Measurements from ENCODE around the gene ZNF300.

DNA sequence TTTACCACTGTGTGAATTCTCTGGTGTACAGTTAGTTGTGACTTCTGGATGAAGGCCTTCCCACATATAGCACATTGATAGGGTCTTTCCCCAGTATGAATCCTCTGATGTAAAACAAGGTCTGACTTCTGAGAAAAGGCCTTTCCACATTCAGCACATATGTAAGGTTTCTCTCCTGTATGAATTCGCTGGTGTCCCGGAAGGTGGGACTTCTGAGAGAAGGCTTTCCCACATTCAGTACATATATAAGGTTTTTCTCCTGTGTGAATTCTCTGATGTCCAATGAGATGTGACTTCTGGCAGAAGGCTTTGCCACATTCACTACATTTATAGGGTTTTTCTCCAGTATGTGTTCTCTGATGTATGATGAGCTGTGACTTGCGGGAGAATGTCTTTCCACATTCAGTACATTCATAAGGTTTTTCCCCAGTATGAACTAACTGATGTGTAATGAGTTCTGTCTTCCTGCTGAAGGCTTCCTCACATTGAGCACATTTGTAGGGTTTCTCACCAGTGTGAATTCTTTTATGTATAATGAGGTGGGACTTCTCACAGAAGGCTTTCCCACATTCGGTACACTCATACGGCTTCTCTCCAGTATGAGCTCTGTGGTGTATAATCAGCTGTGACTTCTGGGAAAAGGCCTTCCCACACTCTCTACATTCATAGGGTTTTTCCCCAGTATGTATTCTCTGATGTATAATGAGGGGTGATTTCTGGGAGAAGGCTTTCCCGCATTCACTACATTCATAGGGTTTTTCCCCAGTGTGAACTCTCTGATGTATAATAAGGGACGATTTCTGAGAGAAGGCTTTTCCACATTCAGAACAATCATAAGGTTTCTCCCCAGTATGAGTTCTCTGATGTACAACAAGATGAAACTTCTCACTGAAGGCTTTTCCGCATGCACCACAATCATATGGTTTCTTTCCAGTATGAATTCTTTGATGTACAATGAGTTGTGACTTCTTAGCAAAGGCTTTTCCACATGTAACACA lies 9.1 kb downstream of the ZNF300 start:
- TF ChIP-seq YY1 (IDR thresholded peaks at IDR 0.05; ENCODE audit: low read depth) (no peak), FOXM1 (IDR thresholded peaks at IDR 0.05; ENCODE audit: borderline replicate concordance, low read depth) (no peak), EGR1 (IDR thresholded peaks at IDR 0.05) (no peak), RAD21 (IDR thresholded peaks at IDR 0.05; ENCODE audit: low read depth) (no peak), ZBTB7A (IDR thresholded peaks at IDR 0.05; ENCODE audit: low read depth) (no peak), CREB1 (IDR thresholded peaks at IDR 0.05; ENCODE audit: low read depth) (no peak), EP300 (IDR thresholded peaks at IDR 0.05; ENCODE audit: borderline replicate concordance) (no peak)
- TF ChIP-seq, protein P1, sequence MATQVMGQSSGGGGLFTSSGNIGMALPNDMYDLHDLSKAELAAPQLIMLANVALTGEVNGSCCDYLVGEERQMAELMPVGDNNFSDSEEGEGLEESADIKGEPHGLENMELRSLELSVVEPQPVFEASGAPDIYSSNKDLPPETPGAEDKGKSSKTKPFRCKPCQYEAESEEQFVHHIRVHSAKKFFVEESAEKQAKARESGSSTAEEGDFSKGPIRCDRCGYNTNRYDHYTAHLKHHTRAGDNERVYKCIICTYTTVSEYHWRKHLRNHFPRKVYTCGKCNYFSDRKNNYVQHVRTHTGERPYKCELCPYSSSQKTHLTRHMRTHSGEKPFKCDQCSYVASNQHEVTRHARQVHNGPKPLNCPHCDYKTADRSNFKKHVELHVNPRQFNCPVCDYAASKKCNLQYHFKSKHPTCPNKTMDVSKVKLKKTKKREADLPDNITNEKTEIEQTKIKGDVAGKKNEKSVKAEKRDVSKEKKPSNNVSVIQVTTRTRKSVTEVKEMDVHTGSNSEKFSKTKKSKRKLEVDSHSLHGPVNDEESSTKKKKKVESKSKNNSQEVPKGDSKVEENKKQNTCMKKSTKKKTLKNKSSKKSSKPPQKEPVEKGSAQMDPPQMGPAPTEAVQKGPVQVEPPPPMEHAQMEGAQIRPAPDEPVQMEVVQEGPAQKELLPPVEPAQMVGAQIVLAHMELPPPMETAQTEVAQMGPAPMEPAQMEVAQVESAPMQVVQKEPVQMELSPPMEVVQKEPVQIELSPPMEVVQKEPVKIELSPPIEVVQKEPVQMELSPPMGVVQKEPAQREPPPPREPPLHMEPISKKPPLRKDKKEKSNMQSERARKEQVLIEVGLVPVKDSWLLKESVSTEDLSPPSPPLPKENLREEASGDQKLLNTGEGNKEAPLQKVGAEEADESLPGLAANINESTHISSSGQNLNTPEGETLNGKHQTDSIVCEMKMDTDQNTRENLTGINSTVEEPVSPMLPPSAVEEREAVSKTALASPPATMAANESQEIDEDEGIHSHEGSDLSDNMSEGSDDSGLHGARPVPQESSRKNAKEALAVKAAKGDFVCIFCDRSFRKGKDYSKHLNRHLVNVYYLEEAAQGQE (IDR thresholded peaks at IDR 0.05; ENCODE audit: low read depth), result no peak
- TF ChIP-seq, protein P2, sequence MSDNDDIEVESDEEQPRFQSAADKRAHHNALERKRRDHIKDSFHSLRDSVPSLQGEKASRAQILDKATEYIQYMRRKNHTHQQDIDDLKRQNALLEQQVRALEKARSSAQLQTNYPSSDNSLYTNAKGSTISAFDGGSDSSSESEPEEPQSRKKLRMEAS (IDR thresholded peaks at IDR 0.05), result no peak
